GM23338 (cell line): Measurements from ENCODE around the gene RABL6.
"Not testable (repeated sequence)": the region's sequence is repeated elsewhere in the genome, so short reads cannot be mapped to it uniquely, and the experiment has no call there.

Source experiments
- CREB1 ChIP-seq: fragments of 250-450 bp; sonication (Bioruptor Pico); IDR thresholded peaks from 2 replicates; pipeline ENCODE4 v1.5.0; 2020; ENCODE audit warnings: low read depth, mild to moderate bottlenecking, moderate library complexity
- EZH2 ChIP-seq: fragments of 200-600 bp; sonication (generic); IDR thresholded peaks from one replicate; pipeline ENCODE4 v1.8.0; 2017; ENCODE audit warnings: antibody characterized with exemption, mild to moderate bottlenecking, low read depth; ENCODE audit not compliant: unreplicated experiment
- EZH2phosphoT487 ChIP-seq: fragments of 200-600 bp; sonication (generic); IDR thresholded peaks from one replicate; pipeline ENCODE4 v1.8.1; 2018; ENCODE audit warnings: antibody characterized with exemption; ENCODE audit not compliant: unreplicated experiment
- JUNB ChIP-seq: IDR thresholded peaks from one replicate; pipeline ENCODE4 v1.6.1; 2016; ENCODE audit warnings: antibody characterized with exemption; ENCODE audit not compliant: unreplicated experiment
- NANOG ChIP-seq: IDR thresholded peaks from 2 replicates; pipeline ENCODE4 v1.6.1; 2016; ENCODE audit warnings: antibody characterized with exemption, borderline replicate concordance
- POLR2AphosphoS5 ChIP-seq: IDR thresholded peaks from 2 replicates; pipeline ENCODE4 v1.6.1; 2016; ENCODE audit warnings: antibody characterized with exemption, low read depth
- STAT1 ChIP-seq: IDR thresholded peaks from one replicate; pipeline ENCODE4 v1.6.1; 2016; ENCODE audit warnings: antibody characterized with exemption; ENCODE audit not compliant: unreplicated experiment
- ZNF114 ChIP-seq: fragments of 250-450 bp; sonication (Bioruptor Pico); IDR thresholded peaks from 2 replicates; pipeline ENCODE4 v1.5.0; 2020; ENCODE audit warnings: mild to moderate bottlenecking, moderate library complexity
- ZNF331 ChIP-seq: fragments of 250-450 bp; sonication (Bioruptor Pico); IDR thresholded peaks from 2 replicates; pipeline ENCODE4 v1.5.0; 2020; ENCODE audit warnings: low read depth, mild to moderate bottlenecking, moderate library complexity
- TF ChIP-seq, protein P1 (sequence below), 2 experiments: fragments of 200-600 bp in 1 of 2; sonication (generic) in 1 of 2; conservative IDR thresholded peaks; 2 replicates each; pipeline versions ENCODE4 v1.5.1 to v1.6.1; 2016 to 2017; ENCODE audit warnings: antibody characterized with exemption in 2 of 2, low read depth in 2 of 2, mild to moderate bottlenecking in 2 of 2, moderate library complexity in 1 of 2
- TF ChIP-seq, protein P2 (sequence below): IDR thresholded peaks from one replicate; pipeline ENCODE4 v1.6.1; 2018; ENCODE audit warnings: antibody characterized with exemption; ENCODE audit not compliant: unreplicated experiment
- TF ChIP-seq, protein P3 (sequence below): IDR thresholded peaks from 2 replicates; pipeline ENCODE4 v1.6.1; 2016; ENCODE audit warnings: antibody characterized with exemption
- TF ChIP-seq, protein P4 (sequence below): fragments of 250-450 bp; sonication (Bioruptor Pico); IDR thresholded peaks from 2 replicates; pipeline ENCODE4 v1.5.0; 2020; ENCODE audit warnings: mild to moderate bottlenecking, moderate library complexity

DNA sequence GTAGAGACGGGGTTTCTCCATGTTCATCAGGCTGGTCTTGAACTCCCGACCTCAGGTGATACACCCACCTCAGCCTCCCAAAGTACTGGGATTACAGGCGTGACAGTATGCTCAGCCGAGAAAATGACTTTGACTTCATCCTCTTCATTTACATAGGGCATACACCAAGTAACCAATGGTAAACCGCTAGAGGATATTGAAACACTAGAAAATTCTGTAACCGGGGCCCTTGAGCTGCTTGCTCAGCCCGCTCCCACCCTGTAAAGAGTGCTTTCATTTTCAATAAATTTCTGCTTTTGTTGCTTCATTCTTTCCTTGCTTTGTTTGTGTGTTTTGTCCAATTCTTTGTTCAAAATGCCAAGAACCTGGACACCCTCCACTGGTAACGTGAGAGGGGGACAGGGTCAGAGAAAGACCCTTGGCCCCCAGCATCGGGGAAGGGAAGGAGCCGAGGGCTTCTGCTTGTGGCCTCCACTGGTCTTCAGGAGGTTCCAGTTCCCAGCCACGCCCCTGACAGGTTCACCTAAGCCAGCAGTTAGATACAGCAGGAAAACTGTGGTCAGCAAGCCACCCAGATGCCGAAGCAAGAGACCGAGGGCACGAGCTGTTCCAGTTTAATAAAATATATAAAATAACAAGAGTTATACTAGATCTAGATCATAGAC lies 41.9 kb upstream of the RABL6 start:
- TF ChIP-seq, protein P1, sequence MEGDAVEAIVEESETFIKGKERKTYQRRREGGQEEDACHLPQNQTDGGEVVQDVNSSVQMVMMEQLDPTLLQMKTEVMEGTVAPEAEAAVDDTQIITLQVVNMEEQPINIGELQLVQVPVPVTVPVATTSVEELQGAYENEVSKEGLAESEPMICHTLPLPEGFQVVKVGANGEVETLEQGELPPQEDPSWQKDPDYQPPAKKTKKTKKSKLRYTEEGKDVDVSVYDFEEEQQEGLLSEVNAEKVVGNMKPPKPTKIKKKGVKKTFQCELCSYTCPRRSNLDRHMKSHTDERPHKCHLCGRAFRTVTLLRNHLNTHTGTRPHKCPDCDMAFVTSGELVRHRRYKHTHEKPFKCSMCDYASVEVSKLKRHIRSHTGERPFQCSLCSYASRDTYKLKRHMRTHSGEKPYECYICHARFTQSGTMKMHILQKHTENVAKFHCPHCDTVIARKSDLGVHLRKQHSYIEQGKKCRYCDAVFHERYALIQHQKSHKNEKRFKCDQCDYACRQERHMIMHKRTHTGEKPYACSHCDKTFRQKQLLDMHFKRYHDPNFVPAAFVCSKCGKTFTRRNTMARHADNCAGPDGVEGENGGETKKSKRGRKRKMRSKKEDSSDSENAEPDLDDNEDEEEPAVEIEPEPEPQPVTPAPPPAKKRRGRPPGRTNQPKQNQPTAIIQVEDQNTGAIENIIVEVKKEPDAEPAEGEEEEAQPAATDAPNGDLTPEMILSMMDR (conservative IDR thresholded peaks at IDR 0.05; ENCODE audit: low read depth in 2 of 2), result not testable (repeated sequence)
- not testable (repeated sequence) for TF ChIP-seq CREB1 (CRISPR knock-in tag); EZH2phosphoT487; EZH2; JUNB; NANOG; POLR2AphosphoS5; ZNF331 (CRISPR knock-in tag); ZNF114 (CRISPR knock-in tag); STAT1
- TF ChIP-seq, protein P2, sequence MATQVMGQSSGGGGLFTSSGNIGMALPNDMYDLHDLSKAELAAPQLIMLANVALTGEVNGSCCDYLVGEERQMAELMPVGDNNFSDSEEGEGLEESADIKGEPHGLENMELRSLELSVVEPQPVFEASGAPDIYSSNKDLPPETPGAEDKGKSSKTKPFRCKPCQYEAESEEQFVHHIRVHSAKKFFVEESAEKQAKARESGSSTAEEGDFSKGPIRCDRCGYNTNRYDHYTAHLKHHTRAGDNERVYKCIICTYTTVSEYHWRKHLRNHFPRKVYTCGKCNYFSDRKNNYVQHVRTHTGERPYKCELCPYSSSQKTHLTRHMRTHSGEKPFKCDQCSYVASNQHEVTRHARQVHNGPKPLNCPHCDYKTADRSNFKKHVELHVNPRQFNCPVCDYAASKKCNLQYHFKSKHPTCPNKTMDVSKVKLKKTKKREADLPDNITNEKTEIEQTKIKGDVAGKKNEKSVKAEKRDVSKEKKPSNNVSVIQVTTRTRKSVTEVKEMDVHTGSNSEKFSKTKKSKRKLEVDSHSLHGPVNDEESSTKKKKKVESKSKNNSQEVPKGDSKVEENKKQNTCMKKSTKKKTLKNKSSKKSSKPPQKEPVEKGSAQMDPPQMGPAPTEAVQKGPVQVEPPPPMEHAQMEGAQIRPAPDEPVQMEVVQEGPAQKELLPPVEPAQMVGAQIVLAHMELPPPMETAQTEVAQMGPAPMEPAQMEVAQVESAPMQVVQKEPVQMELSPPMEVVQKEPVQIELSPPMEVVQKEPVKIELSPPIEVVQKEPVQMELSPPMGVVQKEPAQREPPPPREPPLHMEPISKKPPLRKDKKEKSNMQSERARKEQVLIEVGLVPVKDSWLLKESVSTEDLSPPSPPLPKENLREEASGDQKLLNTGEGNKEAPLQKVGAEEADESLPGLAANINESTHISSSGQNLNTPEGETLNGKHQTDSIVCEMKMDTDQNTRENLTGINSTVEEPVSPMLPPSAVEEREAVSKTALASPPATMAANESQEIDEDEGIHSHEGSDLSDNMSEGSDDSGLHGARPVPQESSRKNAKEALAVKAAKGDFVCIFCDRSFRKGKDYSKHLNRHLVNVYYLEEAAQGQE, result not testable (repeated sequence)
- TF ChIP-seq, protein P3, sequence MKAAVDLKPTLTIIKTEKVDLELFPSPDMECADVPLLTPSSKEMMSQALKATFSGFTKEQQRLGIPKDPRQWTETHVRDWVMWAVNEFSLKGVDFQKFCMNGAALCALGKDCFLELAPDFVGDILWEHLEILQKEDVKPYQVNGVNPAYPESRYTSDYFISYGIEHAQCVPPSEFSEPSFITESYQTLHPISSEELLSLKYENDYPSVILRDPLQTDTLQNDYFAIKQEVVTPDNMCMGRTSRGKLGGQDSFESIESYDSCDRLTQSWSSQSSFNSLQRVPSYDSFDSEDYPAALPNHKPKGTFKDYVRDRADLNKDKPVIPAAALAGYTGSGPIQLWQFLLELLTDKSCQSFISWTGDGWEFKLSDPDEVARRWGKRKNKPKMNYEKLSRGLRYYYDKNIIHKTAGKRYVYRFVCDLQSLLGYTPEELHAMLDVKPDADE, result not testable (repeated sequence)
- TF ChIP-seq, protein P4, sequence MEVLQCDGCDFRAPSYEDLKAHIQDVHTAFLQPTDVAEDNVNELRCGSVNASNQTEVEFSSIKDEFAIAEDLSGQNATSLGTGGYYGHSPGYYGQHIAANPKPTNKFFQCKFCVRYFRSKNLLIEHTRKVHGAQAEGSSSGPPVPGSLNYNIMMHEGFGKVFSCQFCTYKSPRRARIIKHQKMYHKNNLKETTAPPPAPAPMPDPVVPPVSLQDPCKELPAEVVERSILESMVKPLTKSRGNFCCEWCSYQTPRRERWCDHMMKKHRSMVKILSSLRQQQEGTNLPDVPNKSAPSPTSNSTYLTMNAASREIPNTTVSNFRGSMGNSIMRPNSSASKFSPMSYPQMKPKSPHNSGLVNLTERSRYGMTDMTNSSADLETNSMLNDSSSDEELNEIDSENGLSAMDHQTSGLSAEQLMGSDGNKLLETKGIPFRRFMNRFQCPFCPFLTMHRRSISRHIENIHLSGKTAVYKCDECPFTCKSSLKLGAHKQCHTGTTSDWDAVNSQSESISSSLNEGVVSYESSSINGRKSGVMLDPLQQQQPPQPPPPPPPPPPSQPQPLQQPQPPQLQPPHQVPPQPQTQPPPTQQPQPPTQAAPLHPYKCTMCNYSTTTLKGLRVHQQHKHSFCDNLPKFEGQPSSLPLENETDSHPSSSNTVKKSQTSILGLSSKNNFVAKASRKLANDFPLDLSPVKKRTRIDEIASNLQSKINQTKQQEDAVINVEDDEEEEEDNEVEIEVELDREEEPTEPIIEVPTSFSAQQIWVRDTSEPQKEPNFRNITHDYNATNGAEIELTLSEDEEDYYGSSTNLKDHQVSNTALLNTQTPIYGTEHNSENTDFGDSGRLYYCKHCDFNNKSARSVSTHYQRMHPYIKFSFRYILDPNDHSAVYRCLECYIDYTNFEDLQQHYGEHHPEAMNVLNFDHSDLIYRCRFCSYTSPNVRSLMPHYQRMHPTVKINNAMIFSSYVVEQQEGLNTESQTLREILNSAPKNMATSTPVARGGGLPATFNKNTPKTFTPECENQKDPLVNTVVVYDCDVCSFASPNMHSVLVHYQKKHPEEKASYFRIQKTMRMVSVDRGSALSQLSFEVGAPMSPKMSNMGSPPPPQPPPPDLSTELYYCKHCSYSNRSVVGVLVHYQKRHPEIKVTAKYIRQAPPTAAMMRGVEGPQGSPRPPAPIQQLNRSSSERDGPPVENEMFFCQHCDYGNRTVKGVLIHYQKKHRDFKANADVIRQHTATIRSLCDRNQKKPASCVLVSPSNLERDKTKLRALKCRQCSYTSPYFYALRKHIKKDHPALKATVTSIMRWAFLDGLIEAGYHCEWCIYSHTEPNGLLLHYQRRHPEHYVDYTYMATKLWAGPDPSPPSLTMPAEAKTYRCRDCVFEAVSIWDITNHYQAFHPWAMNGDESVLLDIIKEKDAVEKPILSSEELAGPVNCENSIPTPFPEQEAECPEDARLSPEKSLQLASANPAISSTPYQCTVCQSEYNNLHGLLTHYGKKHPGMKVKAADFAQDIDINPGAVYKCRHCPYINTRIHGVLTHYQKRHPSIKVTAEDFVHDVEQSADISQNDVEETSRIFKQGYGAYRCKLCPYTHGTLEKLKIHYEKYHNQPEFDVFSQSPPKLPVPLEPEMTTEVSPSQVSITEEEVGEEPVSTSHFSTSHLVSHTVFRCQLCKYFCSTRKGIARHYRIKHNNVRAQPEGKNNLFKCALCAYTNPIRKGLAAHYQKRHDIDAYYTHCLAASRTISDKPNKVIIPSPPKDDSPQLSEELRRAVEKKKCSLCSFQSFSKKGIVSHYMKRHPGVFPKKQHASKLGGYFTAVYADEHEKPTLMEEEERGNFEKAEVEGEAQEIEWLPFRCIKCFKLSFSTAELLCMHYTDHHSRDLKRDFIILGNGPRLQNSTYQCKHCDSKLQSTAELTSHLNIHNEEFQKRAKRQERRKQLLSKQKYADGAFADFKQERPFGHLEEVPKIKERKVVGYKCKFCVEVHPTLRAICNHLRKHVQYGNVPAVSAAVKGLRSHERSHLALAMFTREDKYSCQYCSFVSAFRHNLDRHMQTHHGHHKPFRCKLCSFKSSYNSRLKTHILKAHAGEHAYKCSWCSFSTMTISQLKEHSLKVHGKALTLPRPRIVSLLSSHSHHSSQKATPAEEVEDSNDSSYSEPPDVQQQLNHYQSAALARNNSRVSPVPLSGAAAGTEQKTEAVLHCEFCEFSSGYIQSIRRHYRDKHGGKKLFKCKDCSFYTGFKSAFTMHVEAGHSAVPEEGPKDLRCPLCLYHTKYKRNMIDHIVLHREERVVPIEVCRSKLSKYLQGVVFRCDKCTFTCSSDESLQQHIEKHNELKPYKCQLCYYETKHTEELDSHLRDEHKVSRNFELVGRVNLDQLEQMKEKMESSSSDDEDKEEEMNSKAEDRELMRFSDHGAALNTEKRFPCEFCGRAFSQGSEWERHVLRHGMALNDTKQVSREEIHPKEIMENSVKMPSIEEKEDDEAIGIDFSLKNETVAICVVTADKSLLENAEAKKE (CRISPR knock-in tag), result not testable (repeated sequence)
